ENCODE results near the gene ADAM19. TPM values are rescaled to one million over a fixed set of nuclear protein-coding genes. Genes with fewer than 3 reads are reported as not detected.

ADAM19 gene, protein sequence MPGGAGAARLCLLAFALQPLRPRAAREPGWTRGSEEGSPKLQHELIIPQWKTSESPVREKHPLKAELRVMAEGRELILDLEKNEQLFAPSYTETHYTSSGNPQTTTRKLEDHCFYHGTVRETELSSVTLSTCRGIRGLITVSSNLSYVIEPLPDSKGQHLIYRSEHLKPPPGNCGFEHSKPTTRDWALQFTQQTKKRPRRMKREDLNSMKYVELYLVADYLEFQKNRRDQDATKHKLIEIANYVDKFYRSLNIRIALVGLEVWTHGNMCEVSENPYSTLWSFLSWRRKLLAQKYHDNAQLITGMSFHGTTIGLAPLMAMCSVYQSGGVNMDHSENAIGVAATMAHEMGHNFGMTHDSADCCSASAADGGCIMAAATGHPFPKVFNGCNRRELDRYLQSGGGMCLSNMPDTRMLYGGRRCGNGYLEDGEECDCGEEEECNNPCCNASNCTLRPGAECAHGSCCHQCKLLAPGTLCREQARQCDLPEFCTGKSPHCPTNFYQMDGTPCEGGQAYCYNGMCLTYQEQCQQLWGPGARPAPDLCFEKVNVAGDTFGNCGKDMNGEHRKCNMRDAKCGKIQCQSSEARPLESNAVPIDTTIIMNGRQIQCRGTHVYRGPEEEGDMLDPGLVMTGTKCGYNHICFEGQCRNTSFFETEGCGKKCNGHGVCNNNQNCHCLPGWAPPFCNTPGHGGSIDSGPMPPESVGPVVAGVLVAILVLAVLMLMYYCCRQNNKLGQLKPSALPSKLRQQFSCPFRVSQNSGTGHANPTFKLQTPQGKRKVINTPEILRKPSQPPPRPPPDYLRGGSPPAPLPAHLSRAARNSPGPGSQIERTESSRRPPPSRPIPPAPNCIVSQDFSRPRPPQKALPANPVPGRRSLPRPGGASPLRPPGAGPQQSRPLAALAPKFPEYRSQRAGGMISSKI
- total RNA-seq (2022) (62.9 and 69.4 TPM in 2 replicates), Bru-seq, nascent RNA (percentile 84 among the genes with signal in this experiment), BruChase-seq, experiment 1, labeled RNA remaining after a 2-hour chase (percentile 81 among the genes with signal in this experiment), BruChase-seq, experiment 2, labeled RNA remaining after a 6-hour chase (percentile 85 among the genes with signal in this experiment)
- long read RNA-seq, full-length matches to known transcripts: 2 of 14 reads
- long read RNA-seq, partial matches to known transcripts: 12 of 14 reads
- long read RNA-seq, other reads (novel, unspliced or antisense): 0 of 14 reads

GRCh38 chr5:157575381-157576020 lies at the start of gene ADAM19:
TSS of gene ADAM19 (minus strand) at chr5:157575775. CDS start at chr5:157575696, 79 bp downstream.
- POLR2A ChIA-PET: interaction anchor here (0.6 kb wide), 3 partner anchors 26 to 374 kb away, joined by 3 to 5 read pairs (median 4); no protein-coding TSS in a partner anchor
- Histone ChIP-seq H3K4me1 (peaks cover 37% of the 10 kb centered on the region), H3K9me3 (no peaks in the 10 kb centered on the region), H3K4me3 (ENCODE audit: low read depth, low read length) (peak within 1 kb of the TSS; percentile 75), H3K36me3 (ENCODE audit: control insufficient read depth, insufficient read depth, low read length) (no peaks in the 10 kb centered on the region), H3K27me3 (replicated peaks; ENCODE audit: control insufficient read depth, insufficient read depth, low read length) (no peaks in the 10 kb centered on the region)
- CTCF ChIA-PET: interaction anchor here (0.6 to 0.7 kb wide), 2 partner anchors 14 to 27 kb away, joined by 5 to 8 read pairs; no protein-coding TSS in a partner anchor
- peak; percentile 62 to 80 for DNase-seq
- no peaks in the 10 kb centered on the region for H3K36me3 Mint-ChIP-seq (ENCODE audit: insufficient read depth, unreplicated experiment)
- peak within 1 kb of the TSS; percentile 50 for H3K27ac Mint-ChIP-seq (ENCODE audit: unreplicated experiment)
- no peak for TF ChIP-seq CTCF (IDR thresholded peaks at IDR 0.05; ENCODE audit: insufficient read depth in 1 of 2, low read depth in 1 of 2, low read length in 1 of 2, severe bottlenecking in 1 of 2, unreplicated experiment in 1 of 2)
- intact Hi-C loops (cut with micrococcal nuclease; ENCODE audit: unreplicated experiment): loop anchor here (2.0 to 5.0 kb wide), 4 partner anchors 19 to 167 kb away; partner anchors contain the start of genes LSM11 and SOX30
- peak within 1 kb of the TSS; percentile 92 for H3K4me3 Mint-ChIP-seq (ENCODE audit: unreplicated experiment)
- peaks cover 48% of the 10 kb centered on the region for H3K4me1 Mint-ChIP-seq (ENCODE audit: low read depth, unreplicated experiment)
- H3K27me3 Mint-ChIP-seq (ENCODE audit: insufficient read depth, unreplicated experiment): no peaks in the 10 kb centered on the region
- BruUV-seq (replicated peaks): no TSS peak
- no peaks in the 10 kb centered on the region for H3K9me3 Mint-ChIP-seq (ENCODE audit: unreplicated experiment)

- peaks cover 20% of the 10 kb centered on the region for H3K4me1 ChIP-seq
- H3K4me3 Mint-ChIP-seq (ENCODE audit: unreplicated experiment): peak overlapping the region; percentile 63
- no TSS peak for BruUV-seq (replicated peaks)
- H3K4me3 ChIP-seq (ENCODE audit: low read depth, low read length): peak overlapping the region; percentile 16
- H3K9me3 ChIP-seq: no peaks in the 10 kb centered on the region
- H3K27me3 ChIP-seq (replicated peaks; ENCODE audit: control insufficient read depth, insufficient read depth, low read length): no peaks in the 10 kb centered on the region
- H3K36me3 ChIP-seq (ENCODE audit: control insufficient read depth, insufficient read depth, low read length): no peaks in the 10 kb centered on the region; the same call in 1 of the 2 replicates
- TF ChIP-seq CTCF (IDR thresholded peaks at IDR 0.05; ENCODE audit: insufficient read depth in 1 of 2, low read depth in 1 of 2, low read length in 1 of 2, severe bottlenecking in 1 of 2, unreplicated experiment in 1 of 2): no peak
- no peaks in the 10 kb centered on the region for H3K27me3 Mint-ChIP-seq (ENCODE audit: insufficient read depth, unreplicated experiment)
- POLR2A ChIA-PET: interaction anchor here (0.5 to 0.7 kb wide), 2 partner anchors 9 to 28 kb away, joined by 3 to 4 read pairs; partner anchors contain the start of gene SOX30
- intact Hi-C loops (cut with micrococcal nuclease; ENCODE audit: unreplicated experiment): loop anchor here (1.0 to 5.0 kb wide), 3 partner anchors 11 to 77 kb away; no protein-coding TSS in a partner anchor
- H3K4me1 Mint-ChIP-seq (ENCODE audit: low read depth, unreplicated experiment): peaks cover 32% of the 10 kb centered on the region
- H3K36me3 Mint-ChIP-seq (ENCODE audit: insufficient read depth, unreplicated experiment): peaks cover 9% of the 10 kb centered on the region
- CTCF ChIA-PET: interaction anchor here (0.7 kb wide), 1 partner anchor 15 kb away, joined by 4 read pairs; no protein-coding TSS in a partner anchor
- peaks cover under 1% of the 10 kb centered on the region for H3K9me3 Mint-ChIP-seq (ENCODE audit: unreplicated experiment)
- peak; percentile 51 to 63 for DNase-seq
- peak overlapping the region; percentile 71 for H3K27ac Mint-ChIP-seq (ENCODE audit: unreplicated experiment)
Measured at GRCh38 chr5:157624144-157624543, 48.6 kb upstream of the ADAM19 start.

All from Caco-2 (cell line).